NCI-H2081 (cell line): ENCODE data around the gene MDM2.

Experiments
- DNase-seq, 2 experiments: peaks; one replicate each; lab custom pipeline; 2025; lab: John Stamatoyannopoulos, UW

MDM2 gene

GRCh38 chr12:68877583-68877982, 69.6 kb downstream of the MDM2 start:
- DNase-seq: no peak

DNA sequence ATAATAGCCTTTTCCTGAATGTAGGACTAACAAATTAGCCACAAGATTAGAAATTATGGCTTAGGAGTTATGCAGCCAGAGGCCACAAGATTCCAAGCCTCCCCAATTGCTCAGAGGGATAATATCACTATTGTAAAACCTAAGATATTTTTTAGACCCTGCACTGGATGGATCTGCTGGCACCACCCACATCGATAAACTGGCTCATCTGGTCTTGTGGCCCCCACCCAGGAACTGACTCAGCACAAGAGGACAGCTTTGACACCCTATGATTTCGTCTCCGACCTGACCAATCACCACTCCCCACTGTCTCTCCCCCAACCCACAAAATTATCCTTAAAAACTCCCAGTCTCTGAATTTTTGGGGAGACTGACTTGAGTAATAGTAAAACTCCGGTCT, 70.3 kb downstream of the MDM2 start:
- DNase-seq: no peak

- DNase-seq: no peak
These were observed 70.9 kb downstream of the MDM2 start for GRCh38 chr12:68878846-68879245.

- DNase-seq: no peak
These were observed 72.8 kb downstream of the MDM2 start for GRCh38 chr12:68880660-68881325.

GRCh38 chr12:68882251-68882964, 74.4 kb downstream of the MDM2 start:
- no peak for DNase-seq

DNA sequence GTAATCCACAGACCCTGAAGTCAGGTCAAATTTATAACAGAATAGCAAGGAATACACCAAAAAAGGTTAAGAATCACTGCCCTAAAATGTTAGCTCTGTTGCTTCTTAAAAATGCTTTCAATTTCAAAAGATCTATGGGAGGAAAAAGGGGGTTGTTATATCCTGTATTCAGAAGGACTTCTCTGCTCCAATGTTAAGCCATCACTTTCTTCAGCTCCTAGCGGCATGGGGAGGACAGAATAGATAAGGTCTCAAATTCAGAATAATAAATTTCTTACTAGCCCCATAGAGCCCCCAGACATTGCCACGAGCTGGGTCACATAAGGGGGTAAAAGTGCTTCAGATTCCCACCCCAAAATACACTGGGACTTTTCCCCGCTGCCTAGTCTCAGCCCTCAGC, 75.2 kb downstream of the MDM2 start:
- no peak for DNase-seq

DNA sequence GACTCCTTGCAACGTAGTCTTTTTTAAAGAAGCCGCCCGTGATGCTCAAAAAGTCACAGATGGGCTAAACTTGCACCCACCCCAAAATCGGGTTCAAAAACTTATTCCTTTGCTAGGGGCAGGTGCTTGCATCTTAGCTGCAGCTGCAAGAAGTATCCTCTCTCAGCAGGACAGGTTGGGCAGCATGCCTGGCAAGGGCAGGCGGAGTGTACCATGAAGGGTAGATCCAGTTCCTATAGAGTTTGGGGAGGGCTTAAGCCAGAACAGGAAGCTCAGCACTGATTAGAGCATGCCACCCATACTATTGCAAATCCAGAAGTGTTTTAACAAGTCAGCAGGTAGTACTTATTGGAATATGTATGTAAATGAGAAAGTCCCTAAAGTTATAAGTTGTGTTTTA, 76.3 kb downstream of the MDM2 start:
- no peak for DNase-seq

- DNase-seq: no peak
These were observed 77.4 kb downstream of the MDM2 start for GRCh38 chr12:68885381-68885780.

DNA sequence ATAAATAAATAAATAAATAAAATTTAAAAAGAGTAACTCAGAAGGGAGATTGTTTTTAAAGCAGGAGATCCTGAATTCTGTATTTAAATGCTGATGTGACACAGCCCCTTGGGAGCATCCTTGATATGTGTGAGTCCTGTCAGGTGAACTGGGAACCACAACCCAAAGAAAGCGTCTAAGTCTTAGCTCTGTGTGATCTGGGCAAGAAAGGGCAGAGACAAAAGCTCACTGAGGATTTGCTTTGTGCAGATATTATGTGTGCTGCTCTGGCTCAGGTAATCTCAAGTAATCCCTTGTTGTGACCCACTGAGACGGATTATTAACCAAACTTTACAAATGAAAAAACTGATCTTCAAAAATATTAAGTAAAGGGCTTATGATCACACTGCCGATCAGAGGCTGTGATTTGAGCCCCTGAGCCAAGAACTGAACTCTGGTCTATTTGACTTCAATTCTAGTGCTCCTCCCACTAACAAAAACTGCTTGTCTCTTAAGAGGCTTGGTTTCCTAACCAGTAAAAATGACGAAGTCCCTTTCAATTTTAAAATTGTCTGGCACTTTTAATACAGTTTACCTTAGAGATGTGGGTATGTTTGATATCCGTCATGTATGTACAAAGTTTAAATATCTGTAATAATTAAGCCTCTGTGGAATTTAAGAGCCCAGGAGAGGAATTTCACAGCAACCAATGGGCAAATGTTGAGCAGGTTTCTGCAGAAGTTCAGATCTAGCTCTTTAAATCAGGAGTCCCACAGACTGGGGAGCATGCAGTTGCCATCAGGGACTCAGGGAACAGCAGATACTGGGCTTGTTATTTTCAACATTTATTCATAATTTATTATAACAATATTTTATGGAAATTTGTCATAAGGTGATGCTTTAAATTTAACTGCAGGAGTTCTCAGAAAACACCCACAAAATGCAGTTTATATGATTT, 78.9 kb downstream of the MDM2 start:
- no peak for DNase-seq

DNA sequence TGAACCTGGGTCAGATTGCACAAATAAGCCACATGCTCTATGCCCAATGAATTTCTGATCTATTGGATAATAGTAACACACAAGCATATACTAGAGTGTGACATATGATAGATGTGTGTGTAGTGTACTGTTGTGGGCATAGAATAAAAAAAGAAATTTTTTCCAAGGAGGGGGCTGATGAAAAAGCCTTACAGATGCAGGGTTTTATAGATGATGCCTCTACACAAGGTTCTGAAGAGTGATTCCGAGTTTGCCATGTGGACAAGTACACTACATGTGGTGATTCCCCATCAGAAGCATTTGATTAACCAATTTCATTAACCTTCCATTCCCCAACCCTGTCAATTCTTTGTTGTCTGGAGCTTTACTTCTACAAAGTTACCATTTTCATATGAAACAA, 79.7 kb downstream of the MDM2 start:
- no peak for DNase-seq

DNA sequence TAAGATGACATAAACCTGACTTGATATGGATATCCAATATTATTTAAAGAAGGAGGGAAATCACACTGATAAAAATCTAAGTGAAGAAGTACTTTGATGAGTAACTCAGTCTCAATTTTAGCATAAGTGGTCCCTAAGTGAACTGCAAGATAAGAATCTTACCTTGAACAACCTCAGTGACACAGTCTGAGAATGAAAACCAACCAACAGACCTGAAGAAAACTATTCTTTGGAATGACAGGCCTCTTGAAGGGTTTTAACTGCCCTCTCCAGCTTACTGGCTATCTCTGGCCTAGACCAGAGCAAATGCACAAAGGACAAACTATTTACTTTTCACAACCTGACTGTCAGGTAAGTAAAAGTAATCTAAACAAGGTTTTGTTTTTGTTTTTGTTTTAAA, 80.3 kb downstream of the MDM2 start:
- DNase-seq: no peak

DNA sequence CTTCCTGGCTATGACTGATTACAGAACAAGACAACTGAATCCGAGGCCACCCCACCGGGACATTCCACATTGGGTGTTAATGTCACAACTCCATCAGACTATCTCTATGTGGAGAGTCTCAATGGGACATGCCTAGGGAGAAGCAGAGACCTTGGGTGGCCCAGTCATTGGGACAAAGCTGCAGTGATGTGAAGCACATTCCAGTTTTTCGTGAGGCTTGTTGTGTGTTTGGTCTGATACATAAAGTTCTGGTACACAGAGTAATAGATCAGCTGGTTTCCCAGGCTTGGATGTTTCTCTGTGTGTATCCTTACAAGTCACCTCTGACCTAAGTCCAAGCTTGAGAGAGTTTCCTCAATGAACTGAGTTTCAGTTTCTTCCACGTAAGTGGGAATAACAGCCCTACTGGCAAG, 82.7 kb downstream of the MDM2 start:
- DNase-seq: no peak

GRCh38 chr12:68891141-68891540, 83.2 kb downstream of the MDM2 start:
- no peak for DNase-seq

DNA sequence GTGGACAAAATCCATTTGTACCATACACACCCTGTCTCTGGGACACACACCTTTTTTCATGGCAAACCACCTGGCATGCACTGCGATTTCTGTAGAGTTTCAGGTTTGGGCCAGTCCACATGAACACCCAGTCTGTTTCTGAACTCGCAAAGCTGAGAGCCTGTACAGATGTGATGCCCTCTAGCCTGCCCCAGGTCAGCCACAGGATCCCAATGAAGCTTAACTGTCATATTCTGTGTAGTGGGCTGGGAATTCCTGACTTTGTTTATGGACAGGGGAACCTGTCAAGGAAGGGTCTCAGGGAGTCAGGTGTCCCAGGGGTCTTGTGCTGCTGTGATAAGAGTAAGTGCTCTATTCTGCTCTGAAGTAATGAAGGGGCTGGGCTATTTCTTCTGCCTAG, 85.2 kb downstream of the MDM2 start:
- no peak for DNase-seq

- DNase-seq: no peak
These were observed 85.8 kb downstream of the MDM2 start for GRCh38 chr12:68893741-68894140.

DNA sequence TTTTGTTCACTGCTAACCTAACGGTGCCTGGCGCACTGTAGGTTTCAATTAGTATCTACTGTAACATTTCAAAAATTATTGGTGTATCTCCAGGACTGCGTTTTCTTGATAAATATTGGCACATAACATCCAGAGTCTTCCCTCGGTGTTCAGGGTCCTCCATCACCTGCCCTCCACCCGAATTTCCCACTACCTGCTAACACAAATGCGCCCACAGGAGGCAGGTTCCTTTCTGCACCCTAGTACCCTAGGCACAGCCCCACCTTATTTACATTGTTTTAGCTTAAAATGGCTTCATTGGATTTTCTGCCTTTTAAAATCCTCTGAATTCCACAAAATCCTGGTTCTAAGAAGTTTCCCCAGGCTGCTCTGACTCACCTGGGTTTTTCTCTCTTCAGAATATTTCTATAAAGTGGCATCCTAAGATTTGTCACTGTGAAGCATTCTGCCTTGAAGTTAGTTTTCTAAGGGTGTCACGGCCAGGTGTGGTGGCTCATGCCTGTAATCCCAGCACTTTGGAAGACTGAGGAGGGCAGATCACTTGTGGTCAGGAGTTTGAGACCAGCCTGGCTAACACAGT, 86.4 kb downstream of the MDM2 start:
- no peak for DNase-seq

DNA sequence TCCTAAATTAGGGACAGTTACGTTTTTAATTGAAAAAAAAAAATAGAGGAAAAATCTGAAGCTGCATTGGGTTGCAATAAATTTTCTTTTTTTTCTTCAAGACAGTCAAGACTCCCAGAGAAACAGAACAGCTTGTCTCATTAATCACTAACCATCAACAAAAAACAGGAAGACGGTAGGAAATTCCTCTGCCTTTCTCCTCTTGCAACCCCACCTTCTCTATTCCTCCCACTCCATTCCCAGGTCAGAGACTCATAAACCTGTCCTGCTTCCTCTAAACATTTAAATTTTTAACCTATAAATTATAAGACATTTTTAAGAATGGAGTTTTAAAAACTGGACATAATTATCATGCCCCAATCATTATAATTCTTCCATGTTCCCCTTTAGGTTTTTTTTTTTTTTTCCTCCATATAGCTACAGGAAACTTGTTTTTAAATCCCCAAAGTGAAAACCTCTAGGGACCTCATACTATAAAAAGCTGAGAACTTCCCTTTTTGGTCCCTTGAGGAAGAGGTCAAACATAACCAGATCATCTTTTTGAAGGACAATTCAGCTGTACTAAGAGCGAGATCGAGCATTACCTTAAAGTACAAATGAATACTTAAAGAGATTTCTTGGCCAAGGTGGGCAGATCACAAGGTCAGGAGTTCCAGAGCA, 89.0 kb downstream of the MDM2 start:
- no peak for DNase-seq

DNA sequence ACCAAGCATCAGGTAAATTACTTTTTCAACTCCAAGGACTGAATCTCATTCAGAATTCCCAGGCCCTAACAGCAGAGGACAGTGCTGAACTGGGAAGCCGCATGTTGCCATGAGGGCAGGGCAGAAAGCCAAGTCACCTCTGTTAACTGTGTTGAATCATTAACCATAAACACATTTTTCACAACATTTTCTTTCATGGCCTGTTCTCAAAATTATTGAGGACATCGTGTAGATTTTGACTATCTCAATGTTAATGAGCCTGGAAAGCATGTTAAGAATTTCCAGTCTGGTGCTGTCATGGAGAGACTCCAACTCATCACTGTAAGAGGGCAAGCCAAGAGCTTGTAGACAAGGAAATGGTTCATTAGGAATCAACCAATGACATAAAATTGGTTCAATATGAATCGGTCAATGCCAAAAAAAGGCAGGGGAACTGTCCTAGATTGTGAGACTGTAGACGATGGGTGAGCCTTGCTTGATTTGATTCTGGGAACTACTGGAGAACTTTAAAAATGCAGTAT, 91.3 kb downstream of the MDM2 start:
- no peak for DNase-seq

GRCh38 chr12:68900241-68900640, 92.3 kb downstream of the MDM2 start:
- no peak for DNase-seq
